HL-60 (cell line): ENCODE results near the gene SUGP2.

Experiments
- DNase-seq, 2 experiments: peaks; one replicate each; pipeline ENCODE4 v3.0.0-alpha.2; 2010 to 2020; ENCODE audit warnings: low read depth in 1 of 2, low spot score in 1 of 2
- H3K27ac ChIP-seq: fragments of 250-450 bp; sonication (Bioruptor Pico); replicated peaks from 2 replicates; pipeline ENCODE4 v1.5.1; 2020; ENCODE audit warnings: mild to moderate bottlenecking, moderate library complexity
- H3K27me3 ChIP-seq: fragments of 250-450 bp; sonication (Bioruptor Pico); 2 replicates; pipeline ENCODE4 v1.5.1; 2021; ENCODE audit warnings: mild to moderate bottlenecking, moderate library complexity; ENCODE audit not compliant: insufficient read depth, poor library complexity, severe bottlenecking
- H3K4me3 ChIP-seq: replicated peaks from 2 replicates; pipeline ENCODE4 v1.5.1; 2011; ENCODE audit warnings: mild to moderate bottlenecking, control low read depth, low read length; ENCODE audit not compliant: insufficient read depth
- CTCF ChIP-seq: IDR thresholded peaks from one replicate; pipeline ENCODE4 v1.5.1; 2011; ENCODE audit warnings: low read length, control low read depth, inconsistent platforms; ENCODE audit not compliant: insufficient read depth
- GABPA ChIP-seq: IDR thresholded peaks from 2 replicates; pipeline ENCODE4 v1.6.1; 2012; ENCODE audit warnings: low read depth
- POLR2AphosphoS5 ChIP-seq: IDR thresholded peaks from 2 replicates; pipeline ENCODE4 v1.6.1; 2012; ENCODE audit warnings: low read depth
- REST ChIP-seq: IDR thresholded peaks from 2 replicates; pipeline ENCODE4 v1.6.1; 2012; ENCODE audit warnings: low read depth; ENCODE audit not compliant: insufficient replicate concordance
- SPI1 ChIP-seq: IDR thresholded peaks from 2 replicates; pipeline ENCODE4 v1.6.1; 2012; ENCODE audit warnings: low read depth, mild to moderate bottlenecking, borderline replicate concordance

The SUGP2 gene

GRCh38 chr19:19051478-19052213, 18.3 kb upstream of the SUGP2 start:
- no peak overlapping the region for H3K27ac ChIP-seq
- no peak for TF ChIP-seq POLR2AphosphoS5
- no peak for TF ChIP-seq REST
- TF ChIP-seq GABPA, result no peak
- no peak for TF ChIP-seq CTCF
- no peak for TF ChIP-seq SPI1
- no peak for DNase-seq
- no peaks in the 10 kb centered on the region for H3K27me3 ChIP-seq
- no peak overlapping the region for H3K4me3 ChIP-seq

- TF ChIP-seq POLR2AphosphoS5 (no peak), SPI1 (no peak), REST (no peak), GABPA (no peak), CTCF (no peak)
- Histone ChIP-seq H3K4me3 (no peak overlapping the region), H3K27ac (no peak overlapping the region), H3K27me3 (no peaks in the 10 kb centered on the region)
- DNase-seq, result no peak
These were observed 17.4 kb upstream of the SUGP2 start for GRCh38 chr19:19050731-19051130.

- Histone ChIP-seq H3K27ac (no peak overlapping the region), H3K4me3 (no peak overlapping the region), H3K27me3 (no peaks in the 10 kb centered on the region)
- TF ChIP-seq SPI1 (no peak), REST (no peak), GABPA (no peak), POLR2AphosphoS5 (no peak), CTCF (no peak)
- DNase-seq, result no peak
These were observed 16.8 kb upstream of the SUGP2 start for GRCh38 chr19:19050104-19050503.
